HepG2 (cell line): ENCODE results near the gene CEBPB. TPM values are rescaled to one million over a fixed set of nuclear protein-coding genes. Genes with fewer than 3 reads are reported as not detected.

Experiments
- ARID2 ChIP-seq: sonication (generic); formaldehyde crosslinking; IDR thresholded peaks from 2 replicates; pipeline ENCODE4 v1.8.1; 2022; ENCODE audit warnings: mild to moderate bottlenecking, missing genetic modification reagents, borderline replicate concordance
- ATF7-NPFF ChIP-seq: sonication (generic); formaldehyde crosslinking; IDR thresholded peaks from 2 replicates; pipeline ENCODE4 v1.8.1; 2023; ENCODE audit warnings: mild to moderate bottlenecking, low read depth, missing genetic modification reagents, moderate library complexity
- CENPX ChIP-seq: sonication (generic); formaldehyde crosslinking; IDR thresholded peaks from 2 replicates; pipeline ENCODE4 v1.9.0; 2021; ENCODE audit warnings: mild to moderate bottlenecking, missing genetic modification reagents, moderate library complexity
- NRL ChIP-seq: sonication (generic); formaldehyde crosslinking; IDR thresholded peaks from 2 replicates; pipeline ENCODE4 v1.5.0; 2020; ENCODE audit warnings: missing genetic modification reagents, mild to moderate bottlenecking, moderate library complexity, borderline replicate concordance
- RARG ChIP-seq: sonication (generic); formaldehyde crosslinking; IDR thresholded peaks from 2 replicates; pipeline ENCODE4 v1.4.0; 2020; ENCODE audit warnings: low read depth, mild to moderate bottlenecking, missing genetic modification reagents
- RBFOX2 ChIP-seq: fragments of 200-400 bp; formaldehyde crosslinking; IDR thresholded peaks from 2 replicates; pipeline ENCODE4 v1.6.1; 2017; ENCODE audit warnings: low read depth, mild to moderate bottlenecking, low read length
- ZIK1 ChIP-seq: sonication (generic); formaldehyde crosslinking; IDR thresholded peaks from 2 replicates; pipeline ENCODE4 v1.5.0; 2020; ENCODE audit warnings: mild to moderate bottlenecking, low read depth, missing genetic modification reagents, borderline replicate concordance
- ZNF101 ChIP-seq: sonication (generic); formaldehyde crosslinking; IDR thresholded peaks from 2 replicates; pipeline ENCODE4 v1.4.0; 2020; ENCODE audit warnings: mild to moderate bottlenecking, low read depth, missing genetic modification reagents, borderline replicate concordance
- ZNF766 ChIP-seq: sonication (generic); formaldehyde crosslinking; IDR thresholded peaks from 2 replicates; pipeline ENCODE4 v1.5.0; 2020; ENCODE audit warnings: missing genetic modification reagents, borderline replicate concordance
- polyA plus RNA-seq, 8 experiments: library from polyadenylated mRNA; depleted of rRNA in 3 of 8; stranded (reverse) in 7 of 8; unstranded in 1 of 8; fragments of >200 nt; fragmentation: Illumina TruSeq in 4 of 8; extraction: Trizol in 4 of 8; gene quantifications; 2 replicates each; pipeline versions ENCODE4 v1.2.1 to v1.2.3, GENCODE V29; 2011 to 2016; ENCODE audit warnings: low read depth in 4 of 8, missing spikeins in 1 of 8, mixed read lengths in 1 of 8; ENCODE audit not compliant: insufficient read depth in 1 of 8
- total RNA-seq, 5 experiments: library from RNA; depleted of rRNA; stranded (reverse); fragments of >200 nt; fragmentation: Illumina TruSeq; extraction: Trizol; gene quantifications; 2 replicates each; pipeline ENCODE4 v1.2.3, GENCODE V29; 2016; ENCODE audit warnings: low read depth in 1 of 5
- TF ChIP-seq, protein P1 (sequence below): sonication (generic); formaldehyde crosslinking; IDR thresholded peaks from 2 replicates; pipeline ENCODE4 v1.5.0; 2020; ENCODE audit warnings: mild to moderate bottlenecking, missing genetic modification reagents
- TF ChIP-seq, protein P2 (sequence below): IDR thresholded peaks from 2 replicates; pipeline ENCODE4 v1.6.1; 2016; ENCODE audit warnings: mild to moderate bottlenecking
- TF ChIP-seq, protein P3 (sequence below): sonication (generic); formaldehyde crosslinking; IDR thresholded peaks from 2 replicates; pipeline ENCODE4 v1.4.0; 2020; ENCODE audit warnings: mild to moderate bottlenecking, missing genetic modification reagents
- TF ChIP-seq, protein P4 (sequence below): sonication (generic); formaldehyde crosslinking; IDR thresholded peaks from 2 replicates; pipeline ENCODE4 v1.8.0; 2023; ENCODE audit warnings: mild to moderate bottlenecking, missing genetic modification reagents
- TF ChIP-seq, protein P5 (sequence below): sonication (generic); formaldehyde crosslinking; IDR thresholded peaks from 2 replicates; pipeline ENCODE4 v1.4.0; 2020; ENCODE audit warnings: missing genetic modification reagents
- TF ChIP-seq, protein P6 (sequence below): sonication (generic); formaldehyde crosslinking; IDR thresholded peaks from 2 replicates; pipeline ENCODE4 v1.8.1; 2023; ENCODE audit warnings: mild to moderate bottlenecking, missing genetic modification reagents, borderline replicate concordance
- TF ChIP-seq, protein P7 (sequence below): sonication (generic); formaldehyde crosslinking; IDR thresholded peaks from 2 replicates; pipeline ENCODE4 v1.4.0; 2020; ENCODE audit warnings: missing genetic modification reagents

CEBPB gene
- total and polyA plus RNA-seq, 2 of the 13 experiments (the other 11 are each of a cell fraction or from before 2014, with no cell fraction given): 18.5 to 28.2 TPM

DNA sequence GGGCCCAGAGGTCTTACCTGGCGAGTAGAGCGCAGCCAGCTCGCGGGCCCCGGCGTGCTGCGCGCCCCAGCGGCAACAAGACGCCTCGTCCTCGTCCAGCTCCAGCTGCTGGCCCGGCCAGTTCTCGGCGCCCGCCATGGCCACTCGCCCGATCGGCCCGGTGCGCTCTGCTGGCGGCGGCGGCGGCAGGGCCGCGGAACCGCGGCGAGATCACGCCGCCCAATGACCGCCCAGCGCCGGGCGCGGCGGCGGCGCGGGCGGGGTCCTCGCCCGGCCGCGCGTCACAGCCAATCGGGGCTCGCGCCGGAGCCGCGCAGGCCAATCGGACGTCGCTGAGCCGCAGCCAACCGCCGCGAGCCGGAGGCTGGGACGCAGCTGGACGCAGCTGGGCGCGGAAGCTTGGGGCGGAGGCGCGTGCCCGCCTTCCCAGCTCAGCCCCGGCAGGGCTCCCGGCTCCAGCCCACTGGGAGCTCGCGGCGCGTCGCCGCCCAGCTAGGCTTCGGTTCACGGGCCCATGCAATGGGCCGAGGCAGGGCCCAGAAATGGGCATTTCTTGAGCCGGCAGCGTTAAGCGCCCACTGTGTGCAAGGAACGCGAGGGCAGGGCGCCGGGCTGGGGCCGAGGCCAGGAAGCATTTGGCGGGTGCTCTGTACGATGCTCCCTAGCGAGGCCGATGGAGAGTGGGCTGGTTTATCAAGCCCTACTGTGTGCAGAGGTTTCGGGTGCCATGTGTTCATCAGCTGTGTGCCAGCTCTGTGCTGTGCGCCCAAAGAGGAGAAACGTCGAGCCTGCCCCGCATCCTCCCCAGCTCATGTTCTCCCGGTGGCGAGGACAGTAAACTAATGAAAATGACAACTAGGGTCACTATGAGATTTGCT, 36.9 kb upstream of the CEBPB start, which contains the start of gene PEDS1 (continued):
- TF ChIP-seq, protein P1, sequence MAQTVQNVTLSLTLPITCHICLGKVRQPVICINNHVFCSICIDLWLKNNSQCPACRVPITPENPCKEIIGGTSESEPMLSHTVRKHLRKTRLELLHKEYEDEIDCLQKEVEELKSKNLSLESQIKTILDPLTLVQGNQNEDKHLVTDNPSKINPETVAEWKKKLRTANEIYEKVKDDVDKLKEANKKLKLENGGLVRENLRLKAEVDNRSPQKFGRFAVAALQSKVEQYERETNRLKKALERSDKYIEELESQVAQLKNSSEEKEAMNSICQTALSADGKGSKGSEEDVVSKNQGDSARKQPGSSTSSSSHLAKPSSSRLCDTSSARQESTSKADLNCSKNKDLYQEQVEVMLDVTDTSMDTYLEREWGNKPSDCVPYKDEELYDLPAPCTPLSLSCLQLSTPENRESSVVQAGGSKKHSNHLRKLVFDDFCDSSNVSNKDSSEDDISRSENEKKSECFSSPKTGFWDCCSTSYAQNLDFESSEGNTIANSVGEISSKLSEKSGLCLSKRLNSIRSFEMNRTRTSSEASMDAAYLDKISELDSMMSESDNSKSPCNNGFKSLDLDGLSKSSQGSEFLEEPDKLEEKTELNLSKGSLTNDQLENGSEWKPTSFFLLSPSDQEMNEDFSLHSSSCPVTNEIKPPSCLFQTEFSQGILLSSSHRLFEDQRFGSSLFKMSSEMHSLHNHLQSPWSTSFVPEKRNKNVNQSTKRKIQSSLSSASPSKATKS (CRISPR knock-in tag): no peak
- TF ChIP-seq, protein P2, sequence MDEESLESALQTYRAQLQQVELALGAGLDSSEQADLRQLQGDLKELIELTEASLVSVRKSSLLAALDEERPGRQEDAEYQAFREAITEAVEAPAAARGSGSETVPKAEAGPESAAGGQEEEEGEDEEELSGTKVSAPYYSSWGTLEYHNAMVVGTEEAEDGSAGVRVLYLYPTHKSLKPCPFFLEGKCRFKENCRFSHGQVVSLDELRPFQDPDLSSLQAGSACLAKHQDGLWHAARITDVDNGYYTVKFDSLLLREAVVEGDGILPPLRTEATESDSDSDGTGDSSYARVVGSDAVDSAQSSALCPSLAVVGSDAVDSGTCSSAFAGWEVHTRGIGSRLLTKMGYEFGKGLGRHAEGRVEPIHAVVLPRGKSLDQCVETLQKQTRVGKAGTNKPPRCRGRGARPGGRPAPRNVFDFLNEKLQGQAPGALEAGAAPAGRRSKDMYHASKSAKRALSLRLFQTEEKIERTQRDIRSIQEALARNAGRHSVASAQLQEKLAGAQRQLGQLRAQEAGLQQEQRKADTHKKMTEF (CRISPR knock-in tag): peak; percentile 98
- TF ChIP-seq ATF7-NPFF (CRISPR knock-in tag) (peak; percentile 99), RARG (CRISPR knock-in tag) (no peak), CENPX (CRISPR knock-in tag) (no peak), ZIK1 (CRISPR knock-in tag) (peak; percentile 99), NRL (CRISPR knock-in tag) (peak; percentile 93), ZNF766 (CRISPR knock-in tag) (peak; percentile 87; the same call in 1 of the 2 replicates), ZNF101 (CRISPR knock-in tag) (peak; percentile 90), RBFOX2 (peak; percentile 95), ARID2 (CRISPR knock-in tag) (peak; percentile 99)
- TF ChIP-seq, protein P3, sequence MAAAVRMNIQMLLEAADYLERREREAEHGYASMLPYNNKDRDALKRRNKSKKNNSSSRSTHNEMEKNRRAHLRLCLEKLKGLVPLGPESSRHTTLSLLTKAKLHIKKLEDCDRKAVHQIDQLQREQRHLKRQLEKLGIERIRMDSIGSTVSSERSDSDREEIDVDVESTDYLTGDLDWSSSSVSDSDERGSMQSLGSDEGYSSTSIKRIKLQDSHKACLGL: peak; percentile 98
- TF ChIP-seq, protein P4, sequence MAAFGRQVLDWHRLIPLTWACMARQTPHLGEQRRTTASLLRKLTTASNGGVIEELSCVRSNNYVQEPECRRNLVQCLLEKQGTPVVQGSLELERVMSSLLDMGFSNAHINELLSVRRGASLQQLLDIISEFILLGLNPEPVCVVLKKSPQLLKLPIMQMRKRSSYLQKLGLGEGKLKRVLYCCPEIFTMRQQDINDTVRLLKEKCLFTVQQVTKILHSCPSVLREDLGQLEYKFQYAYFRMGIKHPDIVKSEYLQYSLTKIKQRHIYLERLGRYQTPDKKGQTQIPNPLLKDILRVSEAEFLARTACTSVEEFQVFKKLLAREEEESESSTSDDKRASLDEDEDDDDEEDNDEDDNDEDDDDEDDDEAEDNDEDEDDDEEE (CRISPR knock-in tag): peak; percentile 97
- TF ChIP-seq, protein P5, sequence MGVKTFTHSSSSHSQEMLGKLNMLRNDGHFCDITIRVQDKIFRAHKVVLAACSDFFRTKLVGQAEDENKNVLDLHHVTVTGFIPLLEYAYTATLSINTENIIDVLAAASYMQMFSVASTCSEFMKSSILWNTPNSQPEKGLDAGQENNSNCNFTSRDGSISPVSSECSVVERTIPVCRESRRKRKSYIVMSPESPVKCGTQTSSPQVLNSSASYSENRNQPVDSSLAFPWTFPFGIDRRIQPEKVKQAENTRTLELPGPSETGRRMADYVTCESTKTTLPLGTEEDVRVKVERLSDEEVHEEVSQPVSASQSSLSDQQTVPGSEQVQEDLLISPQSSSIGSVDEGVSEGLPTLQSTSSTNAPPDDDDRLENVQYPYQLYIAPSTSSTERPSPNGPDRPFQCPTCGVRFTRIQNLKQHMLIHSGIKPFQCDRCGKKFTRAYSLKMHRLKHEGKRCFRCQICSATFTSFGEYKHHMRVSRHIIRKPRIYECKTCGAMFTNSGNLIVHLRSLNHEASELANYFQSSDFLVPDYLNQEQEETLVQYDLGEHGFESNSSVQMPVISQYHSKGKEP: peak; percentile 80; the same call in 1 of the 2 replicates
- TF ChIP-seq, protein P6, sequence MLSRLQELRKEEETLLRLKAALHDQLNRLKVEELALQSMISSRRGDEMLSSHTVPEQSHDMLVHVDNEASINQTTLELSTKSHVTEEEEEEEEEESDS (CRISPR knock-in tag): peak; percentile 85
- TF ChIP-seq, protein P7, sequence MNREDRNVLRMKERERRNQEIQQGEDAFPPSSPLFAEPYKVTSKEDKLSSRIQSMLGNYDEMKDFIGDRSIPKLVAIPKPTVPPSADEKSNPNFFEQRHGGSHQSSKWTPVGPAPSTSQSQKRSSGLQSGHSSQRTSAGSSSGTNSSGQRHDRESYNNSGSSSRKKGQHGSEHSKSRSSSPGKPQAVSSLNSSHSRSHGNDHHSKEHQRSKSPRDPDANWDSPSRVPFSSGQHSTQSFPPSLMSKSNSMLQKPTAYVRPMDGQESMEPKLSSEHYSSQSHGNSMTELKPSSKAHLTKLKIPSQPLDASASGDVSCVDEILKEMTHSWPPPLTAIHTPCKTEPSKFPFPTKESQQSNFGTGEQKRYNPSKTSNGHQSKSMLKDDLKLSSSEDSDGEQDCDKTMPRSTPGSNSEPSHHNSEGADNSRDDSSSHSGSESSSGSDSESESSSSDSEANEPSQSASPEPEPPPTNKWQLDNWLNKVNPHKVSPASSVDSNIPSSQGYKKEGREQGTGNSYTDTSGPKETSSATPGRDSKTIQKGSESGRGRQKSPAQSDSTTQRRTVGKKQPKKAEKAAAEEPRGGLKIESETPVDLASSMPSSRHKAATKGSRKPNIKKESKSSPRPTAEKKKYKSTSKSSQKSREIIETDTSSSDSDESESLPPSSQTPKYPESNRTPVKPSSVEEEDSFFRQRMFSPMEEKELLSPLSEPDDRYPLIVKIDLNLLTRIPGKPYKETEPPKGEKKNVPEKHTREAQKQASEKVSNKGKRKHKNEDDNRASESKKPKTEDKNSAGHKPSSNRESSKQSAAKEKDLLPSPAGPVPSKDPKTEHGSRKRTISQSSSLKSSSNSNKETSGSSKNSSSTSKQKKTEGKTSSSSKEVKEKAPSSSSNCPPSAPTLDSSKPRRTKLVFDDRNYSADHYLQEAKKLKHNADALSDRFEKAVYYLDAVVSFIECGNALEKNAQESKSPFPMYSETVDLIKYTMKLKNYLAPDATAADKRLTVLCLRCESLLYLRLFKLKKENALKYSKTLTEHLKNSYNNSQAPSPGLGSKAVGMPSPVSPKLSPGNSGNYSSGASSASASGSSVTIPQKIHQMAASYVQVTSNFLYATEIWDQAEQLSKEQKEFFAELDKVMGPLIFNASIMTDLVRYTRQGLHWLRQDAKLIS: peak; percentile 78; the same call in 1 of the 2 replicates
